Progenitor cell of endocrine pancreas (in vitro differentiated cells): ENCODE measurements around the gene MTHFD2. TPM values are rescaled to one million over a fixed set of nuclear protein-coding genes. Genes with fewer than 3 reads are reported as not detected.
"Not testable (repeated sequence)": the region's sequence is repeated elsewhere in the genome, so short reads cannot be mapped to it uniquely, and the experiment has no call there.

ENCODE experiments used
- DNase-seq: peaks from one replicate; pipeline ENCODE4 v3.0.0; 2021; ENCODE audit warnings: low spot score; ENCODE audit not compliant: unreplicated experiment
- H3K27ac Mint-ChIP-seq: 2 replicates; pipeline ENCODE4 v1.8.0; 2021; ENCODE audit warnings: mild to moderate bottlenecking, moderate library complexity, mixed read lengths
- H3K27me3 Mint-ChIP-seq: 2 replicates; pipeline ENCODE4 v1.8.0; 2021; ENCODE audit warnings: mixed read lengths
- H3K36me3 Mint-ChIP-seq: 2 replicates; pipeline ENCODE4 v1.8.0; 2022; ENCODE audit warnings: mixed read lengths; ENCODE audit not compliant: insufficient read depth
- H3K4me1 Mint-ChIP-seq: 2 replicates; pipeline ENCODE4 v1.8.0; 2021; ENCODE audit warnings: low read depth, mixed read lengths
- H3K4me3 Mint-ChIP-seq: 2 replicates; pipeline ENCODE4 v1.8.0; 2021; ENCODE audit warnings: low read depth, mild to moderate bottlenecking, moderate library complexity, mixed read lengths
- H3K9me3 Mint-ChIP-seq: 2 replicates; pipeline ENCODE4 v1.8.0; 2021; ENCODE audit warnings: low read depth, mixed read lengths
- total RNA-seq: library from RNA; stranded (reverse); gene quantifications from 2 replicates; pipeline ENCODE4 v1.2.1, GENCODE V29; 2021
- TF ChIP-seq, protein P1 (sequence below): fragments of 200-600 bp; sonication (generic); IDR thresholded peaks from one replicate; pipeline ENCODE4 v1.5.0; 2021; ENCODE audit warnings: antibody characterized with exemption, mild to moderate bottlenecking; ENCODE audit not compliant: unreplicated experiment

MTHFD2 gene
- total RNA-seq, 1 donor from 2014 or later: 64.9 TPM

DNA sequence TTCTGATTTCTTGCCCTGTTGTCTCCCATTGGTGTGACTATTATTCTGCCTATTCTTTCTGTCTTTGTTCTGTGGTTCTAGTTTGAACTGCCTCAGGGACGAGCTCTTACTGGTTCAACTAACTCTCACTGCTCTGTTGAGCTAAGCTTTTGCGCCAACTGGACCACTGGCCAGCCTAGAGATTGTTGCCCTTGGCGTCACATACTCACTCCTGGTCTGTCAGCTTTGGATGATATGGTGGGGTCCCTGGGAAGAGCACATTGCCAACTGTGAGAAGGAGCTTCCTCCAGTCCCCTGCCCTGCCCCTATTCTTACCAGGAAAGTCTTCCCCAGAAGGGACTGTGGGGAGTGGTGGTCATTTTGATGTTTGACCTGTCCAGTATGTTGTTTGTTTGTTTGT, 6.0 kb downstream of the MTHFD2 start:
- Mint-ChIP-seq H3K9me3 (no peaks in the 10 kb centered on the region), H3K27me3 (no peaks in the 10 kb centered on the region), H3K27ac (peak overlapping the region; percentile 18), H3K4me1 (peaks cover 10% of the 10 kb centered on the region), H3K36me3 (peaks cover 4% of the 10 kb centered on the region), H3K4me3 (no peak overlapping the region)
- TF ChIP-seq, protein P1, sequence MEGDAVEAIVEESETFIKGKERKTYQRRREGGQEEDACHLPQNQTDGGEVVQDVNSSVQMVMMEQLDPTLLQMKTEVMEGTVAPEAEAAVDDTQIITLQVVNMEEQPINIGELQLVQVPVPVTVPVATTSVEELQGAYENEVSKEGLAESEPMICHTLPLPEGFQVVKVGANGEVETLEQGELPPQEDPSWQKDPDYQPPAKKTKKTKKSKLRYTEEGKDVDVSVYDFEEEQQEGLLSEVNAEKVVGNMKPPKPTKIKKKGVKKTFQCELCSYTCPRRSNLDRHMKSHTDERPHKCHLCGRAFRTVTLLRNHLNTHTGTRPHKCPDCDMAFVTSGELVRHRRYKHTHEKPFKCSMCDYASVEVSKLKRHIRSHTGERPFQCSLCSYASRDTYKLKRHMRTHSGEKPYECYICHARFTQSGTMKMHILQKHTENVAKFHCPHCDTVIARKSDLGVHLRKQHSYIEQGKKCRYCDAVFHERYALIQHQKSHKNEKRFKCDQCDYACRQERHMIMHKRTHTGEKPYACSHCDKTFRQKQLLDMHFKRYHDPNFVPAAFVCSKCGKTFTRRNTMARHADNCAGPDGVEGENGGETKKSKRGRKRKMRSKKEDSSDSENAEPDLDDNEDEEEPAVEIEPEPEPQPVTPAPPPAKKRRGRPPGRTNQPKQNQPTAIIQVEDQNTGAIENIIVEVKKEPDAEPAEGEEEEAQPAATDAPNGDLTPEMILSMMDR: no peak
- no peak for DNase-seq

DNA sequence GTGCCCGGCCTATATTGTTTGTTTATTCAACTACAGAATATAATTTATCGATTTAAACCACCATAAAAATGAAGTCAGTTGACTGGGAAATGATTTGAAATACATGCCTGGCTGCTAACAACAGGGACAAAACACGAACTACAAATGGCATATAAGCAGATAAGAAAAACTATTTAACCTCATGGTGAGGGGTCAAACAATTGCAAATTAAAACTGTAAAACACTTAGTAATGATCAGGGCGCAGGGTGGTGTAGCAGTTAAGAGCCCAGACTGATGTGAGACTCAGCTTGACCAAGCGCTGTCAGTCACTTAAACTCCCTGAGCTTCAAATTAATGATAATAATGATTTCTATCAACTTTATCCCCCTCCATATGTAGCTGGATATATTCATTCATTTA, 6.7 kb downstream of the MTHFD2 start:
- no peaks in the 10 kb centered on the region for H3K9me3 Mint-ChIP-seq

DNA sequence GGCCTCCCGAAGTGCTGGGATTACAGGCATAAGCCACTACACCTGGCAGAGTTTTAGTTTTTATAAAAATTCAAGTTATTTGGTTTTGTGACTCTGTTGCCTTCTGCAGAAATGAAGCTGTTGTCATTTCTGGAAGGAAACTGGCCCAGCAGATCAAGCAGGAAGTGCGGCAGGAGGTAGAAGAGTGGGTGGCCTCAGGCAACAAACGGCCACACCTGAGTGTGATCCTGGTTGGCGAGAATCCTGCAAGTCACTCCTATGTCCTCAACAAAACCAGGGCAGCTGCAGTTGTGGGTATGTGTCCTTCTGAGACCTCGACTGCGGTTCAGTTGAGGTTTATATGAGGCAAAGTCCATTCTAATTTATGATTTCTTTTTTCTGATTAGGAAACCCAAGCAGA, 7.2 kb downstream of the MTHFD2 start:
- no peak overlapping the region for H3K4me3 Mint-ChIP-seq

More for the DNA sequence above, 6.7 kb downstream of the MTHFD2 start:
- Mint-ChIP-seq H3K27ac (no peak overlapping the region), H3K4me1 (peaks cover 6% of the 10 kb centered on the region), H3K36me3 (peaks cover 5% of the 10 kb centered on the region), H3K27me3 (no peaks in the 10 kb centered on the region), H3K4me3 (no peak overlapping the region)
- DNase-seq: no peak
- TF ChIP-seq, protein P1: no peak

DNA sequence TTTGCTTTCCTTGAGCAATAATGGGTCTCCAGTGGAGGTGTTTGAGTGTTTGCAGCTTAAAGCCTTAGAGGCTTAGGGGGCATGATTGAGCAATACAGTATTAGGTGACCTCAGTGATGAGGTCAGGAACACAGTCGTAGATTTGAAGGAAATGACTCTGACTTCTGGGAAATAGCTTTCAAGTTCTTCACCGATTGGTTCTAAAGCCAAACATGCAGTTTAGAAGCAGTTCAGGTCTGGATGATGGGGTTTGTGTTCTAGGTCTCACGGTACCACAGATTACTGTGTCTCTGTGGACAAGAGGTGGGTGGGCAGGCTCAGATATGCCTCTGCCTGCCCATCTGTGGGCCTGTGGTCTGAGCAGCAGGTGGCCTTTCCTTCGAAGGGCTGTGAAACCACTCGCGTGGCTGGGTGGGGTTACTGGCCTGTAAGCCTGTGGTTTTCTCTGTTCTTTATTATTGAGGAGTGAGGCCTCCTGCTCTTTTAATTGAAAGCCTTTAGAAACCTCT, 7.8 kb downstream of the MTHFD2 start:
- H3K27me3 Mint-ChIP-seq: no peaks in the 10 kb centered on the region
- no peak overlapping the region for H3K4me3 Mint-ChIP-seq
- H3K27ac Mint-ChIP-seq: no peak overlapping the region
- no peak for DNase-seq
- TF ChIP-seq, protein P1: no peak
- no peaks in the 10 kb centered on the region for H3K9me3 Mint-ChIP-seq
- peaks cover under 1% of the 10 kb centered on the region for H3K4me1 Mint-ChIP-seq
- H3K36me3 Mint-ChIP-seq: peaks cover 5% of the 10 kb centered on the region

More for the DNA sequence above, 7.2 kb downstream of the MTHFD2 start:
- peaks cover 5% of the 10 kb centered on the region for H3K36me3 Mint-ChIP-seq
- no peaks in the 10 kb centered on the region for H3K27me3 Mint-ChIP-seq
- peaks cover 3% of the 10 kb centered on the region for H3K4me1 Mint-ChIP-seq
- H3K27ac Mint-ChIP-seq: no peak overlapping the region
- DNase-seq: no peak
- H3K9me3 Mint-ChIP-seq: no peaks in the 10 kb centered on the region
- TF ChIP-seq, protein P1: no peak

DNA sequence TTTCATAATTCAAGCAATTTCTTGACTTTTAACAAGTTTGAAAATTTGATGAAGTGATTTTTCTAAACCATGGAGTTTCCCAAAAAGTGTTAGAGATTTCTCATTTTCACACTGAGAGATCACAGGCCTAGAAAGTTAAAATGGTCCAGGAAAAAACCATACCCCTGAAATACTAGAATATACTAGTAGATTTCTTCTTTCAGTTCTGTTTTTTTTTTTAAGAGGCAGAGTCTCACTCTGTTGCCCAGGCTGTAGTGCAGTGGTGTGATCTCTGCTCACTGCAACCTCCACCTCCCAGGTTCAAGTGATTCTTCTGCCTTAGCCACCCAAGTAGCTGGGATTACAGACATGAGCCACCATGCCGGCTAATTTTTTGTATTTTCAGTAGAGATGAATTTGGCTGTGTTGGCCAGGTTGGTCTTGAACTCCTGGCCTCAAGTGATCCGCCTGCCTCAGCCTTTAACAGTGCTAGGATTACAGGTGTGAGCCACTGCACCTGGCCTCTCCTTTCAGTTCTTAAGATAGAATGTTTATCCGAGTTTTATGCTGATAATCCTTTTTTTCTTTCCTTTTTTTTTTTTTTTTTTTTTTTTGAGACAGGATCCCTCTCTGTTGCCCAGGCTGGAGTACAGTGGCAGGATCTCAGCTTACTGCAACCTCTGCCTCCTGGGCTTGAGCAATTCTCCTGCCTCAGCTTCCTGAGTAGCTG, 14.4 kb downstream of the MTHFD2 start:
- Mint-ChIP-seq H3K27ac (no peak overlapping the region), H3K27me3 (no peaks in the 10 kb centered on the region), H3K9me3 (no peaks in the 10 kb centered on the region), H3K4me1 (no peaks in the 10 kb centered on the region), H3K36me3 (peaks cover 14% of the 10 kb centered on the region), H3K4me3 (no peak overlapping the region)
- TF ChIP-seq, protein P1: no peak
- no peak for DNase-seq

DNA sequence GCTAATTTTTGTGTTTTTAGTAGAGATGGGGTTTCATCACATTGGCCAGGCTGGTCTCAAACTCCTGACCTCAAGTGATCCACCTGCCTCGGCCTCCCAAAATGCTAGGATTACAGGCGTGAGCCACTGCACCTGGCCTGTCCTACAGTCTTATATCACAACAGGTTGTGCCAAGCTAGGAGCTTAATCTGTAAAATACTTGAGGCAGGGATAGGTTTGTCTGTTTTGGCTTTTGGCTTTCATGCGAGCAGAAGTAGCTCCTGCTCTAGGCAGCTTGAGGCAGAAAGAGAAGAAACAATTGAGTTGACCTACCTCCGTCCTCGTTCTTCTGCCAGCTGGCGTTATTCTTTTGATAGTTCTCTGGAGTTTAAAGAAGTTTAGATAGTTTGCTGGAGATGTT, 17.4 kb downstream of the MTHFD2 start:
- H3K4me1 Mint-ChIP-seq, H3K27ac Mint-ChIP-seq, H3K27me3 Mint-ChIP-seq, H3K9me3 Mint-ChIP-seq, DNase-seq, H3K4me3 Mint-ChIP-seq: not testable (repeated sequence)
- peaks cover 12% of the 10 kb centered on the region for H3K36me3 Mint-ChIP-seq
